Suprapubic skin (tissue), 4 donors: Measurements from ENCODE around the gene SYNE1. TPM values are rescaled to one million over a fixed set of nuclear protein-coding genes. Genes with fewer than 3 reads are reported as not detected.

Source experiments
- DNase-seq, 2 donors: peaks; one replicate each; pipeline ENCODE4 v3.0.0-alpha.2; 2019; ENCODE audit warnings: low spot score in 2 of 2
- H3K27ac ChIP-seq: fragments of 200-600 bp; sonication (generic); one replicate; pipeline ENCODE4 v1.5.1; 2019
- H3K27me3 ChIP-seq: fragments of 200-600 bp; sonication (generic); one replicate; pipeline ENCODE4 v1.5.1; 2019
- H3K36me3 ChIP-seq: fragments of 200-600 bp; sonication (generic); one replicate; pipeline ENCODE4 v1.5.1; 2019
- H3K4me1 ChIP-seq: fragments of 200-600 bp; sonication (generic); one replicate; pipeline ENCODE4 v1.5.1; 2019
- H3K4me3 ChIP-seq: fragments of 200-600 bp; sonication (generic); one replicate; pipeline ENCODE4 v1.5.1; 2019; ENCODE audit warnings: mild to moderate bottlenecking
- H3K9me3 ChIP-seq: fragments of 200-600 bp; sonication (generic); one replicate; pipeline ENCODE4 v1.5.1; 2019
- EP300 ChIP-seq: sonication (generic); formaldehyde crosslinking; IDR thresholded peaks from one replicate; pipeline ENCODE4 v1.6.1; 2017; ENCODE audit warnings: antibody characterized with exemption
- POLR2A ChIP-seq, 2 donors: fragments of 450-650 bp; IDR thresholded peaks; one replicate each; pipeline ENCODE4 v1.6.1; 2017; ENCODE audit warnings: antibody characterized with exemption in 2 of 2, mild to moderate bottlenecking in 2 of 2, moderate library complexity in 2 of 2
- POLR2AphosphoS5 ChIP-seq, 3 donors: sonication (generic); formaldehyde crosslinking; IDR thresholded peaks; one replicate each; pipeline ENCODE4 v1.6.1; 2017; ENCODE audit warnings: antibody characterized with exemption in 3 of 3
- WGBS: methylation state at CpG from one replicate; pipeline ENCODE4 v1.1.5; 2018; 5-methylcytosine and 5-hydroxymethylcytosine counted together
- total RNA-seq, 4 donors: library from RNA; depleted of rRNA; stranded (reverse); fragments of >200 nt; gene quantifications; one replicate each; pipeline ENCODE4 v1.1.0, GENCODE V29; 2016
- TF ChIP-seq, protein P1 (sequence below), 2 donors: fragments of 200-600 bp in 1 of 2; fragments of 450-650 bp in 1 of 2; sonication (generic) in 1 of 2; IDR thresholded peaks; one replicate each; pipeline ENCODE4 v1.5.1; 2016 to 2019; ENCODE audit warnings: antibody characterized with exemption in 2 of 2, mild to moderate bottlenecking in 1 of 2, moderate library complexity in 1 of 2

The SYNE1 gene
- total RNA-seq, 4 donors from 2014 or later = 105 to 184 (median 132) TPM

DNA sequence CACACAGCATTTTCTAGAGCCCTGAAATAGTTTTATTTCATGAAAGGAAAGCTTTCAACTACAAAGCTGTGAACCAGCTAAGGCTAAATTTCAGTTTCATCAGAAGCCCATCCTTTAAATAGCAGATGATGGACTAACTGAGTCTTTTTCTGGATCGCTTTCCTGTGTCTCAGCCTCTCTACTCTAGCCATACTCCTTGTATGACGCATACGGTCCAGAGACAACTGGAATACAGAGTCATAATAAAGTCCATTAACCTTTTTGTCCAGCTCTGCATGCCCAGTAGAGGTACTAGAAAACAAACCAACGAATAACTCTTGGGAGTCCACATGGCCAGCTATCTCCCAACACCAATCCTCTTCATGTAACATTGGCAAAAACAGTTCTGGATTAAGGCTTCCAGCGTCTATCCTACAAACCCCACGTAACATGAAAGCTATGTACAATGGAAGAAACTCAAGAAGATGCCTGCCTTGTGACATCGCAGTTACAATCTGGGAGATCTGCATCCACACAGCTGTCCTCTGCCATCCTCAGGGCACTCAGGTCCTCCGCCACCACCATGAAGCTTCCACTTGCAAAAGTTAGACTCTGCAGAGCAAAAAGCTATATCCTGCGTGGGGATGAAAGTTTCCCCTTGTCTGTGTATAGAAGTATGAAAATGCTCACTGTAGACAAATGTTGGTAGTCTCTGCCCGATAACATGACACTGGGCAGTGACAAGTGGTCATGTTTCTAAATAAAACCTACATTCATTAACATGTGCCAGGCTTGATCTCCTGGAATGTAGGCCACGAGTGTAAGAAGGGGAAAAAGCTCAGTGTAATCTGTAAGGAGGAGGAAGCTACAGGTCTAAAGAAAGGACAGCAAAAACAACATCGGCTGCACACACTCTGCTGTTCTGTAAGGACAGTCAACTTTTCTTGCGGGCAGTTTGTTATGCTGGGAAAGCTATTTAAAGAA lies 469.2 kb downstream of the SYNE1 start:
- Histone ChIP-seq H3K36me3 (peaks cover 12% of the 10 kb centered on the region), H3K4me3 (no peak overlapping the region), H3K27ac (no peak overlapping the region), H3K4me1 (no peaks in the 10 kb centered on the region), H3K9me3 (no peaks in the 10 kb centered on the region), H3K27me3 (no peaks in the 10 kb centered on the region)
- no peak for TF ChIP-seq POLR2A (IDR thresholded peaks at IDR 0.05)
- TF ChIP-seq POLR2AphosphoS5 (IDR thresholded peaks at IDR 0.05) = no peak
- TF ChIP-seq EP300 = no peak
- TF ChIP-seq, protein P1, sequence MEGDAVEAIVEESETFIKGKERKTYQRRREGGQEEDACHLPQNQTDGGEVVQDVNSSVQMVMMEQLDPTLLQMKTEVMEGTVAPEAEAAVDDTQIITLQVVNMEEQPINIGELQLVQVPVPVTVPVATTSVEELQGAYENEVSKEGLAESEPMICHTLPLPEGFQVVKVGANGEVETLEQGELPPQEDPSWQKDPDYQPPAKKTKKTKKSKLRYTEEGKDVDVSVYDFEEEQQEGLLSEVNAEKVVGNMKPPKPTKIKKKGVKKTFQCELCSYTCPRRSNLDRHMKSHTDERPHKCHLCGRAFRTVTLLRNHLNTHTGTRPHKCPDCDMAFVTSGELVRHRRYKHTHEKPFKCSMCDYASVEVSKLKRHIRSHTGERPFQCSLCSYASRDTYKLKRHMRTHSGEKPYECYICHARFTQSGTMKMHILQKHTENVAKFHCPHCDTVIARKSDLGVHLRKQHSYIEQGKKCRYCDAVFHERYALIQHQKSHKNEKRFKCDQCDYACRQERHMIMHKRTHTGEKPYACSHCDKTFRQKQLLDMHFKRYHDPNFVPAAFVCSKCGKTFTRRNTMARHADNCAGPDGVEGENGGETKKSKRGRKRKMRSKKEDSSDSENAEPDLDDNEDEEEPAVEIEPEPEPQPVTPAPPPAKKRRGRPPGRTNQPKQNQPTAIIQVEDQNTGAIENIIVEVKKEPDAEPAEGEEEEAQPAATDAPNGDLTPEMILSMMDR (IDR thresholded peaks at IDR 0.05) = no peak
- WGBS = 77% methylated on average over 13 of the region's 13 CpGs
- no peak for DNase-seq

DNA sequence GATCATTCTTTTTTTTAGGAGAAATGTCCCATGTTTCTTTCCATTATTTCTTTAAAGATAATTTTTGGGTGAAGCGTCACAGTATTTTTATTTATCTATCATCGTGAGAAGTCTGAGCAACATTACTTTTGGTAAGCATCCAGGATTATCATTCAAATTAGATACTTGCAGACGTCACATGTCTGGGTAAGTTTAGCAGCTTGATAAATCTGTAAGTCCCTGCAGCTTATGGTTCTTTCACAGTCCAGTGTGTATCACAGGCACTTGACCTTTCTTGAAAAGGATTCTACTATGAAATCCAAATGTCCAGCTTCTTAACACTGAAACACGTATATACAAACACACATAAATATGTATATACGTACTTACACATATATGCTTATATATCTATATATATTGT lies 470.3 kb downstream of the SYNE1 start:
- Histone ChIP-seq H3K36me3 (peaks cover 12% of the 10 kb centered on the region), H3K9me3 (no peaks in the 10 kb centered on the region), H3K27ac (no peak overlapping the region), H3K4me3 (no peak overlapping the region), H3K4me1 (no peaks in the 10 kb centered on the region), H3K27me3 (no peaks in the 10 kb centered on the region)
- WGBS = 86% methylated on average over 5 of the region's 5 CpGs
- no peak for TF ChIP-seq POLR2AphosphoS5 (IDR thresholded peaks at IDR 0.05)
- no peak for TF ChIP-seq EP300
- TF ChIP-seq POLR2A (IDR thresholded peaks at IDR 0.05) = no peak
- TF ChIP-seq, protein P1 (IDR thresholded peaks at IDR 0.05) = no peak
- DNase-seq = no peak

DNA sequence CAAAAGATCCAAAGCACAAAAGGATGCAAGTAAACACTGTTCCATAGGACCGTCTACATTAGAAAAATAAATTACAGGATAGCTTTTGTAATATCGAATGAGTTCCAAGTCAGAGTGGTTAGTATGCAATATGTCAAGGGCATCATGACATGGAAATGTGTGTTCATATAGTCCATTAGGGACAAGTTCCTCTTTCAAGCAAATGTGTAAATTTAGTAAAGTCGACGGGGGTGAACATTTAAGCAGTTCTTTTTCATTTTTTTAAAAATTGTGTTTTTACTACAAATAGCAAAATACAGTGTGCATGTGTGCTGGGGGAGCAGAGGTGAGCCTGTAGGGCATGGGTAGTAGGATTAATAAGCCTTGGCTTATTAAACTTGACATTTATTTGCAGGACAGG lies 470.7 kb downstream of the SYNE1 start:
- Histone ChIP-seq H3K4me3 (no peak overlapping the region), H3K9me3 (no peaks in the 10 kb centered on the region), H3K27ac (no peak overlapping the region), H3K36me3 (peaks cover 12% of the 10 kb centered on the region), H3K27me3 (no peaks in the 10 kb centered on the region), H3K4me1 (no peaks in the 10 kb centered on the region)
- WGBS = 82% methylated on average over 4 of the region's 4 CpGs
- TF ChIP-seq POLR2AphosphoS5 (IDR thresholded peaks at IDR 0.05) (no peak), POLR2A (IDR thresholded peaks at IDR 0.05) (no peak)
- TF ChIP-seq, protein P1 (IDR thresholded peaks at IDR 0.05) = no peak
- DNase-seq = no peak

DNA sequence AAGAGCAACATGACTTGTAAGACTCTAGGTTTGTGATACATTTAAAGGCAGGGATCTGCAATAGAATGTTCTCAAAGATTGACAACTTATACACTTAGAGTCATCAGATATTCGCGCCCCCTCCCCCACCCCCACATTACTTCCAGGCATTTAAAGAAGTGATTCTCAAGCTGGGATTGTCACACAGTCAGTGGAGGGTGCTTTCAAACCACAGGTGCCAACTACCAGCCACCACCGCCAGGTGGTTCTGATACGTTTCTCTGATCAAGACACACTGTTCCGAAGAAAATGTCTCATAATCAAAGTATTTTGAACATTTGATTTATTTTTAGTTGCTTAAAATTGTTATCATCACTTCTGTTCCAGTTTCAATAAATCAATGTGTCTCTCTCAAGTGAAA lies 472.2 kb downstream of the SYNE1 start:
- TF ChIP-seq EP300 (no peak), POLR2A (IDR thresholded peaks at IDR 0.05) (no peak), POLR2AphosphoS5 (IDR thresholded peaks at IDR 0.05) (no peak)
- TF ChIP-seq, protein P1 (IDR thresholded peaks at IDR 0.05) = no peak
- no peaks in the 10 kb centered on the region for H3K9me3 ChIP-seq
- H3K36me3 ChIP-seq = peaks cover 8% of the 10 kb centered on the region
- DNase-seq = no peak
- H3K27ac ChIP-seq = no peak overlapping the region
- H3K27me3 ChIP-seq = no peaks in the 10 kb centered on the region
- no peak overlapping the region for H3K4me3 ChIP-seq
- 86% methylated on average over 5 of the region's 5 CpGs for WGBS
- H3K4me1 ChIP-seq = no peaks in the 10 kb centered on the region

DNA sequence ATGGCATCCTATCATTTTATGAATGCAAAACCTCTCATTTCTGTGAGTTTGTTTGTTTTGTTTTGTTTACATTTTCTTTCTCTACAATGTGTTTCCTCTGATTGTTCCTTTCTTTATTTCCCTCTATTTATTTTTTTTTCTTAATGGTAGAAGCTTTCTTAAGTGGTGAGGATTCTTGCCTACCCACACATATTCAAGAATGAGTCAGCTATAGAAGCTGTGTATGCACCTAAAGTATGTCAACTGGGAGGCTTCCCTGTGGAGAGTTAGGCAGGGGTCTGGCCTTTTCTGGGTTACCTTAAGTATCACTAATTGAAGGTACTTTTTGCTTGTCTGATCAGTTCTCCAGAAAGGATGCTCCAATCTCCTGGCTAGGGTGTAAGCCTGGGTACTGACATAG lies 475.7 kb downstream of the SYNE1 start:
- TF ChIP-seq EP300 (no peak), POLR2AphosphoS5 (IDR thresholded peaks at IDR 0.05) (no peak), POLR2A (IDR thresholded peaks at IDR 0.05) (no peak)
- TF ChIP-seq, protein P1 (IDR thresholded peaks at IDR 0.05) = no peak
- Histone ChIP-seq H3K9me3 (no peaks in the 10 kb centered on the region), H3K27me3 (no peaks in the 10 kb centered on the region), H3K4me1 (no peaks in the 10 kb centered on the region), H3K36me3 (peaks cover 8% of the 10 kb centered on the region), H3K4me3 (no peak overlapping the region), H3K27ac (no peak overlapping the region)
- DNase-seq = no peak
